HG03439 (cell line): ENCODE results near the gene ATXN1.

Experiments used
- ATAC-seq: cut with Tn5 transposase; IDR thresholded peaks from one replicate; pipeline ENCODE4 v1.9.1; 2021; ENCODE audit warnings: mild to moderate bottlenecking, moderate library complexity; ENCODE audit not compliant: unreplicated experiment

Gene ATXN1

GRCh38 chr6:16432075-16433032 lies 328.9 kb downstream of the ATXN1 start:
- ATAC-seq = no peak

DNA sequence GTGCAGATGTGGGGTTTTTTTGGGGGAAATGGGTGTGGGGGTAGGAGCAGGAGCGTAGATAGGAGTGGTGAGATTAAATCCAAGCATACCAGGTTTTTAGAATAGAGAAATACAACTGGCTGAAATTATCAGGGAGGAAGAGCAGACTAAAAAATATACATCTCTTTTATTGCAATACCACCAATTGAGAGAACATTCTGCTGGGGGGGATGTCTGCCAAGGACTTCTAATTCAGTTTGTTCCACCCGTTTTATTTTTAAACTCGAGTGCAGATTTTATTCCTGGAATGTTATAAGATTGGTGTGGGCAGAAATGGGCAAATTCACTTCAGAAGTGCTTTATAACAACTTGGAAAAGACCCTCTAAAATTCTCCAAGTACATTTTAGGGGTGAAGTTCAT lies 330.2 kb downstream of the ATXN1 start:
- no peak for ATAC-seq

GRCh38 chr6:16430391-16431089 lies 330.7 kb downstream of the ATXN1 start:
- no peak for ATAC-seq

GRCh38 chr6:16429669-16430068 lies 331.6 kb downstream of the ATXN1 start:
- no peak for ATAC-seq

- no peak for ATAC-seq
Measured at GRCh38 chr6:16427124-16427523, 334.1 kb downstream of the ATXN1 start.

DNA sequence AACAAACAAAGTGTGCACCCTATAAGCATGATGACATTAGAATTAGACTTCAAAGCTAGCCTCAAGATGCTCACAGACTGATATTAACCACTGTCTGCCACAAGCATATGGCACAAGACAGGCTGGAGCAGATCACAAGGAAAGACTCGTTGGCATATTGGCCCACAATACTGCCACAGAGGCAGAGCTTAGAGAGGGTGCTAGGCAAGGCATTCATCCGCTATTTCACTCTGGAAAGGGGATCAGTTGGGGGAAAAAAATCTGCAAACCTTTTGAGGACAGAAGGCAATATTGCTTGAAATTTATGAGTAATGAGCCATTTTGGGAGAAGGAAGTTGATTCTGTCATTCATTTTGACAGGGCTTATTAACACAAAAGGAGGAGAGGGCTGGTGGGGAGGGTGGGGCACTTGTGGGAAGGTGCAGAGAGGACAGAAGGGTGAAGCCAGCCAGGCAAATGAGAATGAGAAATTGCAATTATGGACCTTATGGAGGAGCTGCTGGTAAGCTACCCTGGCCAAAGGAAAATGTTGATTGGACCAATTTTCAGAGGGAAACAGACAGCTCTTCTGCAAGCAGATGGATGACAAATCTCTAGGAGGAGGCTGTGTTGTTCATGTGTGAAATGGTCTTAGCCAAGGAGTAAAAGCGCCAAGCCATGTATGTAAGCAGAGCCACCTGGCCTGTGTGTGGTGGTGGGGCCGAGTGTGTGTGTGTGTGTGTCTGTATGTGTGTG lies 335.2 kb downstream of the ATXN1 start:
- ATAC-seq = no peak

- peak; percentile 9 for ATAC-seq
Measured at GRCh38 chr6:16421462-16421960, 339.7 kb downstream of the ATXN1 start.

- ATAC-seq = peak; percentile 77
Measured at GRCh38 chr6:16420715-16421461, 340.4 kb downstream of the ATXN1 start.

DNA sequence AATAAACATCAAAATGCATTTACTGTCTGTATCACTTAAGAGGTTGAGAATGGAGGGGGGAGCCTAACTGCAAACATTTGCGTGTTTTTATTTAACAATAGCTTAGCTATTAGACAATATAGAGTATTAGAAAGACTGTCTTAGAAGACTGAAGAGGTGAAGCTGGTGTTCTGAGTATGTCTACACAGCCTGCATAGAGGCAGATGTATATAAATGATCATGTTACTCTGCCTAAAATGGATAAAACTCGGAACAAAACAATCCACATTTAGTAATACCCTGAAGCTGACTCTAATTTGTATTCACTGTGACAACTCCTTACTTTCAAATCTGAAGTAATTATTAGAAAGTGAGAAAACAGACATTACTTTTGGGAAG lies 340.9 kb downstream of the ATXN1 start:
- ATAC-seq = no peak

DNA sequence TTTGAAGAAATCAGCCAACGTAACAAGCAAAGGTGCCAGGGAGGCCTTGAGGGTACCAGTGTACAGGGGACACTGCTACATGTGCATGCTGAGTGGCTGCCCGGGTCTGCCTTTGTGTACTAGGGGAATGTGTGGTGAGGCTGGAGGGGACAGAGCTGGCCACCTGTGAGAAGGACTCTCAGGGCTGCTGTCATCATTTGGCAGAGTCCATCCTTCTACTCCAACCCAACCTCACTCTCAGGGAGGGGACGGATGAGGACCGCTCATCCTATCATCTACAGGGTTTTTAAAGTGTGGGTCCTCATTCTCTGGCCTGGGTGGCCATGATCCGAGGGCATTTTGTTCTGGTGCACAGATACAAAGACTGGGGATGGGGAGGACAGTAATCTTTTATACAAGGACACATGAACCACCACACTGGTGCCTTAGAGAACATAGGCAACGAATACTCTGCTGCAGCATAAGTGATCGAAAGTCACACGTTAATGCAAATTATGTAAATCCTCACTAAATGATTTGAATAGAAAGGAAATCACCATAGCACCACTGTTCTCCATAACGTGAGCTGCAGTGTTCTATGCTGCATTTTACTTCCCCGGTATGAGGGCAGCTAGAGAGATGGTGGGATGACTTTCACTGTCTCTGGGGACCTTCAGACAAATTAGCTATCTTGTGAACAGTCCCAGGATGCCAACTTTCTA lies 341.5 kb downstream of the ATXN1 start:
- ATAC-seq = peak; percentile 59

- ATAC-seq = no peak
Measured at GRCh38 chr6:16418151-16418550, 343.1 kb downstream of the ATXN1 start.

DNA sequence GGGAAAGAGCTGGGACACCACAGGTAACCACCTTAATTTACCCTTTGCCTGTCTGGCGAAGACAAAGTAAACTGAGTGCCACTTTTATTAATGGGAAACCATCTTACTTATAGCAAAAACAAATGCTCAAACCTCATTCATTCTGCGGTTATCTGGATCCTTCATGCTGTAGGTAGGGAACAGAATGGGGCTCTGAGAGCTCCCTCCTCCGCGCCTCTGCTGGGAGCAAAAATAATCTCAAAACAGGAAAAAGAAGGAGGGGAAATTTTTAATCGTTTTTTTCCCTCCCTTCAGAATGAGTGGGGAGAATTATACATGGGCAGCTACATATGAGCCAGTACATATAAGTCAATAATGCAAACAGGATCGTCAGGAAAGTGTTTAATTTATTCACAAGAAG lies 345.6 kb downstream of the ATXN1 start:
- ATAC-seq = no peak

DNA sequence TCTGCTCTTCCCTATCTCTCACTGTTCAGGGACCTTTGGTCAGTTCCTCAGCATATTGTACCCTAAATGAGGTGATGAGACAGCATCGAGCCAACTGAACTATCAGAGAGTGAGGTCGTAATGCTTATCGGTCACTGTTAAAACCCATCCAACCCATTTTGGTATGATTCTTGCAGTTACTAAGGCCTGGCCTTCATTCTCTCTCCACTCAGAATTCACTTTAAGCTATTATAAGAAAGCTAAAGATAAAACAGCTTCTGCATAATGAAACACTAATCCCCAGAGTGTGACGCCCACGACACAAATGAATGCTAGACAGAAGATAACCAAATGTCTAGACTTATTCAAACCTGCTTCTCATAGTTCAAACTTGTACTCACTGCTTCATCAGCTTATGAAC lies 347.1 kb downstream of the ATXN1 start:
- ATAC-seq = peak; percentile 55

DNA sequence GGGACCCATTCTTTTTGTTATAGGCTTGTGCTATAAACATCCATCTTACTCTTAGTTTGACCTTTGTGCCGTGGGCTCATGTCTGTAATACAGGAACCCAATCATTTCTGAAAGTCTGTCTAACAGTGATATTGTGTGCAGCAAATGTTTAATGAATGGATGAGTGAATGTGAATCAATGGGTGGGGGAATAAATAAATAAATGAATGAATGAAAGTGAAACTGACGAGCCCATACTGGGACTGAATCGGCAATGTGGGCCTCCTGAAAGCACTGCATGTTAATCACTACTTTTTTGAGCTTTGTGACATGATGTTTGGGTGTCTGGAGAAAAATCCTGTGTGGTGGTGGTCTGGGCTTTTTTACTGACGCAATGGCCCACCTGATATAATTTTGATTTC lies 347.9 kb downstream of the ATXN1 start:
- ATAC-seq = peak; percentile 34

GRCh38 chr6:16412982-16413381 lies 348.3 kb downstream of the ATXN1 start:
- no peak for ATAC-seq

- no peak for ATAC-seq
Measured at GRCh38 chr6:16412171-16412570, 349.1 kb downstream of the ATXN1 start.

- no peak for ATAC-seq
Measured at GRCh38 chr6:16409531-16410441, 351.5 kb downstream of the ATXN1 start.

DNA sequence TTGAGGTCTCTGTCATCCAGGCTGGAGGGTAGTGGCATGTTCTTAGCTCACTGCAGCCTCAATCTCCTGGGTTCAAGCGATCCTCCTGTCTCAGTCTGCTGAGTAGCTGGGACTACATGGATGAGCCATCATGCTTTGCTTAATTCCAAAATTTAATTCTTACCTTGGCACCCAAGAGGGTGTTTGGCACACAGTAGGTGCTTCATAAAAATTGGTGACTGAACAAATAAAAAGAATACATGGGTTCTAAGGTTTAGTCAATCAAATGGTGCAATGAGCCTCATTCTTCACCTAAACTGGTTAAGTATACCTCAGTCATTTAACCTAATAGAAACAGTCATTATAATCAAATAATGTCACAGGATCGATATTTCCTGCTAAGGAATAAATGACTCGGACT lies 352.5 kb downstream of the ATXN1 start:
- ATAC-seq = no peak

DNA sequence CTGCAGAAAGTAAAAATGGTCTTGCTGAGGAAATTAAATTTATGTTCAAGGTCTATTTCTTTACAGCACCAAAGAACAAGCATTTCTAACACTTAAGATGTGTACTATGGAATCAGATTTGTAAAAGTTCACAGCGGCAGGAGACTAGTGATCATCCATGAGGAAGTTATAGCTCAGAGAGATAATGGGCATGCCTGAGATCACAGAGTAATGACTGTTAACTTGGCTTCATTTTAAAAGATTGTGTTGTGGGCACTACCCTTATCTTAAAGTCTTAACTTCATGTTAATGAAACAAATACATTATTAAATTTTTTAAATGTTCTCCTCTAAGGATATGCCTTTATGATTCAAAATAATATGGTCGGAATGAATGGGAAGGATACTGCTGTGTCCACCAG lies 354.3 kb downstream of the ATXN1 start:
- ATAC-seq = no peak
